HCT116 (cell line): ENCODE results near the gene PRKX. TPM values are rescaled to one million over a fixed set of nuclear protein-coding genes. Genes with fewer than 3 reads are reported as not detected.

Experiments
- ATAC-seq: fragments of 200-7000 bp; cut with Tn5 transposase; 2 replicates; pipeline ENCODE4 v1.9.1; 2020; ENCODE audit warnings: mild to moderate bottlenecking, moderate library complexity
- BruUV-seq: library from RNA; stranded (reverse); fragments of 400-500 nt; replicated peaks from 2 replicates; lab custom pipeline; 2021; lab: Mats Ljungman, UMichigan
- CTCF ChIA-PET: fragments of 300-600 bp; sonication (Branson Sonifier 250); formaldehyde crosslinking; loops from one replicate; lab custom pipeline; 2021; ENCODE audit warnings: antibody characterized with exemption; lab: Charles Lee
- POLR2A ChIA-PET: fragments of 300-600, 350-600 bp; sonication (Branson Sonifier 250); formaldehyde crosslinking; loops from one replicate; lab custom pipeline; 2021; ENCODE audit warnings: antibody characterized with exemption; lab: Charles Lee
- RAD21 ChIA-PET, 2 experiments: fragments of 300-600 bp; sonication (Branson Sonifier 250); formaldehyde crosslinking; loops; one replicate each; lab custom pipeline; 2023; ENCODE audit warnings: low total read pairs in 2 of 2; ENCODE audit not compliant: uncharacterized antibody in 2 of 2, unreplicated experiment in 2 of 2, low non-redundant PET in 1 of 2; lab: Charles Lee
- DNase-seq: peaks from one replicate; pipeline ENCODE4 v3.0.0-alpha.2; 2010; ENCODE audit warnings: low read depth, low spot score
- H2AFZ ChIP-seq: fragments of 200-600 bp; shearing (Covaris generic), sonication (generic); 2 replicates; pipeline ENCODE4 v1.6.1; 2017; ENCODE audit warnings: low read depth, mixed run types, mixed read lengths, antibody characterized with exemption, low read length; ENCODE audit not compliant: poor library complexity, severe bottlenecking
- H3K27ac ChIP-seq: 2 replicates; pipeline ENCODE4 v1.5.1; 2012; ENCODE audit warnings: low read depth, low read length
- H3K27me3 ChIP-seq: fragments of 200-600 bp; sonication (generic); 2 replicates; pipeline ENCODE4 v1.6.1; 2016; ENCODE audit warnings: mixed run types, low read length, mixed read lengths; ENCODE audit not compliant: insufficient read depth
- H3K36me3 ChIP-seq, 2 experiments: fragments of 200-500 bp in 1 of 2; fragments of 200-600 bp in 1 of 2; sonication (Bioruptor generic) in 1 of 2; sonication (generic) in 1 of 2; 2 replicates each; pipeline versions ENCODE4 v1.5.1 to v1.6.1; 2014 to 2016; ENCODE audit warnings: low read length in 2 of 2, inconsistent platforms in 1 of 2, mixed read lengths in 1 of 2, mixed run types in 1 of 2; ENCODE audit not compliant: insufficient read depth in 2 of 2, control insufficient read depth in 1 of 2
- H3K4me1 ChIP-seq, 2 experiments: fragments of 200-600 bp in 1 of 2; sonication (generic) in 1 of 2; 2 replicates each; pipeline versions ENCODE4 v1.5.1 to v1.6.1; 2012 to 2017; ENCODE audit warnings: low read length in 2 of 2, inconsistent platforms in 1 of 2, mild to moderate bottlenecking in 1 of 2, mixed read lengths in 1 of 2, mixed run types in 1 of 2, moderate library complexity in 1 of 2; ENCODE audit not compliant: insufficient read depth in 2 of 2, control insufficient read depth in 1 of 2
- H3K4me2 ChIP-seq: fragments of 200-600 bp; sonication (generic); 2 replicates; pipeline ENCODE4 v1.6.1; 2017; ENCODE audit warnings: mixed run types, low read length, mixed read lengths
- H3K4me3 ChIP-seq, 2 experiments: fragments of 200-600 bp in 1 of 2; sonication (generic) in 1 of 2; replicated peaks in 1 of 2; 2 replicates each; pipeline ENCODE4 v1.5.1; 2011 to 2016; ENCODE audit warnings: low read length in 2 of 2, control low read depth in 1 of 2, low read depth in 1 of 2, mild to moderate bottlenecking in 1 of 2, mixed read lengths in 1 of 2, mixed run types in 1 of 2
- H3K79me2 ChIP-seq: fragments of 200-600 bp; sonication (generic); 2 replicates; pipeline ENCODE4 v1.6.1; 2017; ENCODE audit warnings: mild to moderate bottlenecking, mixed run types, low read length, moderate library complexity, mixed read lengths; ENCODE audit not compliant: insufficient read depth
- H3K9ac ChIP-seq: fragments of 200-600 bp; sonication (generic); 2 replicates; pipeline ENCODE4 v1.6.1; 2016; ENCODE audit warnings: low read length, mixed read lengths
- H3K9me2 ChIP-seq: fragments of 200-600 bp; sonication (generic), shearing (Covaris generic); 2 replicates; pipeline ENCODE4 v1.6.1; 2017; ENCODE audit warnings: mixed run types, mild to moderate bottlenecking, moderate library complexity; ENCODE audit not compliant: insufficient read depth
- H3K9me3 ChIP-seq, 2 experiments: fragments of 200-500 bp in 1 of 2; fragments of 200-600 bp in 1 of 2; sonication (Bioruptor generic) in 1 of 2; sonication (generic) in 1 of 2; 2 replicates each; pipeline ENCODE4 v1.6.1; 2014 to 2017; ENCODE audit warnings: low read length in 2 of 2, mixed read lengths in 2 of 2, inconsistent platforms in 1 of 2, low read depth in 1 of 2, mild to moderate bottlenecking in 1 of 2, mixed run types in 1 of 2, moderate library complexity in 1 of 2; ENCODE audit not compliant: control insufficient read depth in 1 of 2, insufficient read depth in 1 of 2
- H4K20me1 ChIP-seq: fragments of 200-600 bp; sonication (generic), shearing (Covaris generic); 2 replicates; pipeline ENCODE4 v1.6.1; 2017; ENCODE audit warnings: mixed run types, mild to moderate bottlenecking, moderate library complexity; ENCODE audit not compliant: insufficient read depth
- ELF1 ChIP-seq: IDR thresholded peaks from 2 replicates; pipeline ENCODE4 v1.6.1; 2012; ENCODE audit warnings: low read depth, borderline replicate concordance
- EZH2 ChIP-seq: fragments of 200-600 bp; sonication (generic); IDR thresholded peaks from 2 replicates; pipeline ENCODE4 v1.6.1; 2017; ENCODE audit warnings: antibody characterized with exemption, mixed run types
- EZH2phosphoT487 ChIP-seq: fragments of 200-600 bp; IDR thresholded peaks from 2 replicates; pipeline ENCODE4 v1.6.1; 2018; ENCODE audit warnings: antibody characterized with exemption, borderline replicate concordance
- FOSL1 ChIP-seq: IDR thresholded peaks from 2 replicates; pipeline ENCODE4 v1.6.1; 2012; ENCODE audit warnings: low read depth
- POLR2A ChIP-seq: IDR thresholded peaks from 2 replicates; pipeline ENCODE4 v1.7.0; 2011; ENCODE audit warnings: borderline replicate concordance; ENCODE audit not compliant: insufficient read depth, insufficient read length; ENCODE audit errors: extremely low read depth
- REST ChIP-seq: IDR thresholded peaks from 2 replicates; pipeline ENCODE4 v1.6.1; 2012; ENCODE audit warnings: low read depth
- SIN3A ChIP-seq: IDR thresholded peaks from 2 replicates; pipeline ENCODE4 v1.6.1; 2012; ENCODE audit warnings: low read depth
- SP1 ChIP-seq: IDR thresholded peaks from 2 replicates; pipeline ENCODE4 v1.6.1; 2012; ENCODE audit warnings: low read depth
- SRF ChIP-seq: IDR thresholded peaks from 2 replicates; pipeline ENCODE4 v1.6.1; 2012; ENCODE audit warnings: low read depth
- TCF7L2 ChIP-seq: IDR thresholded peaks from 2 replicates; pipeline ENCODE4 v1.7.0; 2011; ENCODE audit warnings: borderline replicate concordance, inconsistent platforms; ENCODE audit not compliant: insufficient read depth, insufficient read length; ENCODE audit errors: extremely low read depth
- YY1 ChIP-seq: IDR thresholded peaks from 2 replicates; pipeline ENCODE4 v1.6.1; 2011; ENCODE audit warnings: low read length, low read depth, moderate library complexity, mild to moderate bottlenecking; ENCODE audit not compliant: insufficient replicate concordance; ENCODE audit errors: extremely low read depth
- ZFX ChIP-seq: fragments of 450-650 bp; IDR thresholded peaks from 2 replicates; pipeline ENCODE4 v1.6.1; 2017
- ZNF274 ChIP-seq: fragments of 200-500 bp; sonication (Bioruptor generic); IDR thresholded peaks from 2 replicates; pipeline ENCODE4 v1.6.1; 2014; ENCODE audit warnings: mild to moderate bottlenecking, low read depth, low read length, inconsistent platforms
- intact Hi-C: fragments of 100-400 bp; cut with micrococcal nuclease; formaldehyde crosslinking; loops from 2 replicates; pipeline ENCODE4 v1.10.0; 2022
- total RNA-seq: library from RNA; stranded (reverse); gene quantifications from one replicate; pipeline ENCODE4 v1.2.1, GENCODE V29; 2021; ENCODE audit not compliant: unreplicated experiment
- TF ChIP-seq, protein P1 (sequence below): IDR thresholded peaks from 2 replicates; pipeline ENCODE4 v1.6.1; 2012

Gene PRKX
- total RNA-seq, 1 experiment from 2014 or later = 26.7 TPM

DNA sequence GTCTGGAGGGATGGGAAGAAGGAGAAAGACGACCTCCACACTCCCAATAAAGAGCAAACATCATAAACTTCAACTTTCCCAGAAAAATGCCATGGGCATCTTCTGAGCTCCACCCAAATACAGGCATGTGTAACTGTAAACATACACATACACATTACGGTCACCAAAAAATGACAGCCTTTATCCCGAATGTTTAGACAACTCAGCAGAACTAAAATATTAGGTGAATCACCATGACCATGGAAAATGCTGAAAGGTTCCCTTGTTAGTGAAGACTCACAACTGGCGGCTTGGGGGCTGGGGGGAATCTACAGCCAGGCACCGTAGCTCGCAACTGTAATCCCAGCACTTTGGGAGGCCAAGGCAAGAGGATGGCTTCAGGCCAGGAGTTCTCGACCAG, 33.0 kb downstream of the PRKX start:
- H3K36me3 ChIP-seq = no peaks in the 10 kb centered on the region
- H3K9me2 ChIP-seq = no peaks in the 10 kb centered on the region
- TF ChIP-seq ZNF274 (no peak), TCF7L2 (no peak), SRF (no peak), EZH2phosphoT487 (no peak), ELF1 (no peak), EZH2 (no peak), SP1 (no peak), FOSL1 (no peak), YY1 (no peak), REST (no peak), SIN3A (no peak), POLR2A (no peak), ZFX (no peak)
- TF ChIP-seq, protein P1, sequence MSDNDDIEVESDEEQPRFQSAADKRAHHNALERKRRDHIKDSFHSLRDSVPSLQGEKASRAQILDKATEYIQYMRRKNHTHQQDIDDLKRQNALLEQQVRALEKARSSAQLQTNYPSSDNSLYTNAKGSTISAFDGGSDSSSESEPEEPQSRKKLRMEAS = no peak
- TF ChIP-seq, all 23 proteins: peak for 0
- no peaks in the 10 kb centered on the region for H3K4me1 ChIP-seq
- H3K4me2 ChIP-seq = no peak overlapping the region
- H3K27ac ChIP-seq = no peak overlapping the region
- no peaks in the 10 kb centered on the region for H3K27me3 ChIP-seq
- DNase-seq (no peak), ATAC-seq (no peak)
- ChIA-PET RAD21 (no interaction called here), CTCF (no interaction called here), POLR2A (no interaction called here)
- H3K4me3 ChIP-seq = no peak overlapping the region
- BruUV-seq = no TSS peak
- no peak overlapping the region for H2AFZ ChIP-seq
- intact Hi-C loops = no loop called here
- H3K9me3 ChIP-seq = no peaks in the 10 kb centered on the region
- no peaks in the 10 kb centered on the region for H3K79me2 ChIP-seq
- no peaks in the 10 kb centered on the region for H4K20me1 ChIP-seq
- H3K9ac ChIP-seq = no peak overlapping the region
